PFSK-1 (cell line): ENCODE data around the gene TMC4.

ENCODE experiments used
- FOXP2 ChIP-seq: optimal IDR thresholded peaks from 2 replicates; pipeline ENCODE3; 2011; ENCODE audit warnings: borderline replicate concordance, control low read depth, inconsistent platforms; ENCODE audit not compliant: insufficient read depth; ENCODE audit errors: extremely low read length, extremely low read depth
- POLR2AphosphoS5 ChIP-seq: IDR thresholded peaks from 2 replicates; pipeline ENCODE4 v1.6.1; 2012; ENCODE audit warnings: low read depth, mild to moderate bottlenecking, control low read depth, low read length, moderate library complexity
- REST ChIP-seq, 2 experiments: IDR thresholded peaks; 2 replicates each; pipeline versions ENCODE4 v1.6.1 to v1.8.0; 2011 to 2012; ENCODE audit warnings: low read depth in 2 of 2, low read length in 2 of 2, control low read depth in 1 of 2, inconsistent platforms in 1 of 2, mild to moderate bottlenecking in 1 of 2, moderate library complexity in 1 of 2; ENCODE audit not compliant: insufficient read depth in 1 of 2
- SIN3A ChIP-seq: IDR thresholded peaks from 2 replicates; pipeline ENCODE4 v1.6.1; 2012; ENCODE audit warnings: mild to moderate bottlenecking, low read length, moderate library complexity, borderline replicate concordance; ENCODE audit not compliant: insufficient read depth
- TAF1 ChIP-seq: IDR thresholded peaks from 2 replicates; pipeline ENCODE4 v1.6.1; 2012; ENCODE audit warnings: low read length, control low read depth, borderline replicate concordance; ENCODE audit not compliant: insufficient read depth

- TF ChIP-seq POLR2AphosphoS5 (peak; percentile 63), REST (IDR thresholded peaks at IDR 0.05; ENCODE audit: insufficient read depth in 1 of 2, low read depth in 2 of 2, low read length in 2 of 2) (no peak), TAF1 (0 out of 2 replicates have a peak, but pooled peaks have one; percentile 1), SIN3A (no peak), FOXP2 (peak; percentile 25)
These were observed 13.4 kb downstream of the TMC4 start, which contains the start of gene LENG1 for GRCh38 chr19:54159352-54160181.
